Panc1 (cell line): Measurements from ENCODE around the gene AQP7. TPM values are rescaled to one million over a fixed set of nuclear protein-coding genes. Genes with fewer than 3 reads are reported as not detected.
"Not testable (repeated sequence)": the region's sequence is repeated elsewhere in the genome, so short reads cannot be mapped to it uniquely, and the experiment has no call there.

Source experiments
- ATAC-seq: fragments of 200-7000 bp; cut with Tn5 transposase; 2 replicates; pipeline ENCODE4 v1.9.1; 2020; ENCODE audit warnings: mild to moderate bottlenecking, moderate library complexity
- BruUV-seq: library from RNA; stranded (reverse); fragments of 400-500 nt; replicated peaks from 2 replicates; lab custom pipeline; 2021; lab: Mats Ljungman, UMichigan
- CTCF ChIA-PET: fragments of 300-600 bp; sonication (Branson Sonifier 250); formaldehyde crosslinking; loops from one replicate; lab custom pipeline; 2022; ENCODE audit warnings: antibody characterized with exemption; lab: Charles Lee
- POLR2A ChIA-PET: fragments of 300-600 bp; sonication (Branson Sonifier 250); formaldehyde crosslinking; loops from one replicate; lab custom pipeline; 2022; ENCODE audit warnings: antibody characterized with exemption; lab: Charles Lee
- DNase-seq: peaks from one replicate; pipeline ENCODE4 v3.0.0-alpha.2; 2010; ENCODE audit warnings: low read depth, low spot score
- H3K27ac ChIP-seq: 2 replicates; pipeline ENCODE4 v1.5.1; 2011; ENCODE audit warnings: mild to moderate bottlenecking, low read length, inconsistent platforms
- H3K27me3 ChIP-seq: fragments of 200-500 bp; sonication (Bioruptor generic); 2 replicates; pipeline ENCODE4 v1.6.0; 2014; ENCODE audit warnings: low read length, inconsistent platforms; ENCODE audit not compliant: control insufficient read depth, insufficient read depth
- H3K36me3 ChIP-seq: fragments of 200-500 bp; sonication (Bioruptor generic); 2 replicates; pipeline ENCODE4 v1.5.1; 2014; ENCODE audit warnings: inconsistent platforms, mild to moderate bottlenecking, low read length, moderate library complexity; ENCODE audit not compliant: control insufficient read depth, insufficient read depth
- H3K4me1 ChIP-seq: 2 replicates; pipeline ENCODE4 v1.5.1; 2011; ENCODE audit warnings: inconsistent platforms, mild to moderate bottlenecking, low read length, moderate library complexity; ENCODE audit not compliant: control insufficient read depth, insufficient read depth
- H3K4me3 ChIP-seq, 2 experiments: 2 replicates each; pipeline ENCODE4 v1.5.1; 2011 to 2012; ENCODE audit warnings: low read depth in 2 of 2, low read length in 2 of 2, mild to moderate bottlenecking in 2 of 2, inconsistent platforms in 1 of 2, moderate library complexity in 1 of 2
- H3K9me3 ChIP-seq: fragments of 200-500 bp; sonication (Bioruptor generic); 2 replicates; pipeline ENCODE4 v1.5.1; 2014; ENCODE audit warnings: low read depth, mild to moderate bottlenecking, inconsistent platforms, low read length, moderate library complexity; ENCODE audit not compliant: control insufficient read depth, insufficient read depth
- CTCF ChIP-seq: fragments of 450-650 bp; IDR thresholded peaks from 2 replicates; pipeline ENCODE4 v1.5.1; 2017; ENCODE audit warnings: mild to moderate bottlenecking
- POLR2AphosphoS5 ChIP-seq: IDR thresholded peaks from 2 replicates; pipeline ENCODE4 v1.6.1; 2012; ENCODE audit warnings: mild to moderate bottlenecking, low read depth, low read length, moderate library complexity
- REST ChIP-seq, 2 experiments: IDR thresholded peaks; 2 replicates each; pipeline ENCODE4 v1.6.1; 2011 to 2012; ENCODE audit warnings: low read depth in 2 of 2, control low read depth in 1 of 2, low read length in 1 of 2, mild to moderate bottlenecking in 1 of 2, moderate library complexity in 1 of 2; ENCODE audit not compliant: insufficient read depth in 1 of 2
- SIN3A ChIP-seq: IDR thresholded peaks from 2 replicates; pipeline ENCODE4 v1.6.1; 2012; ENCODE audit warnings: low read depth, mild to moderate bottlenecking, low read length, moderate library complexity, borderline replicate concordance; ENCODE audit not compliant: insufficient read depth
- TCF7L2 ChIP-seq: IDR thresholded peaks from 2 replicates; pipeline ENCODE4 v1.6.1; 2011; ENCODE audit warnings: mild to moderate bottlenecking, low read depth, low read length, inconsistent platforms
- in situ Hi-C: cut with HindIII; loops from 2 replicates; pipeline ENCODE4 v1.10.0; 2016; ENCODE audit warnings: low sequenced_read_pairs, low pct_unique_long_range_greater_than_20kb
- intact Hi-C: fragments of 100-400 bp; cut with micrococcal nuclease; formaldehyde crosslinking; loops from one replicate; pipeline ENCODE4 v1.10.0; 2022; ENCODE audit not compliant: unreplicated experiment
- total RNA-seq: library from RNA; stranded (reverse); gene quantifications from one replicate; pipeline ENCODE4 v1.2.1, GENCODE V29; 2021; ENCODE audit not compliant: unreplicated experiment

AQP7 gene
- total RNA-seq, 1 experiment from 2014 or later: 0.26 TPM

- DNase-seq, H3K36me3 ChIP-seq, H3K27me3 ChIP-seq, H3K4me1 ChIP-seq, ATAC-seq, in situ Hi-C loops, intact Hi-C loops, BruUV-seq, H3K27ac ChIP-seq, H3K9me3 ChIP-seq, H3K4me3 ChIP-seq: not testable (repeated sequence)
- CTCF ChIA-PET: interaction anchor here (0.7 to 1.2 kb wide), 2 partner anchors 10 to 18 kb away, joined by 3 read pairs; partner anchors contain the start of gene AQP7
- POLR2A ChIA-PET: interaction anchor here (0.6 kb wide), 2 partner anchors 55 to 346 kb away, joined by 3 read pairs; partner anchors contain the start of gene AQP3
Measured at GRCh38 chr9:33392591-33393021, 9.8 kb downstream of the AQP7 start.

- H3K4me1 ChIP-seq, in situ Hi-C loops, H3K4me3 ChIP-seq, BruUV-seq, POLR2A ChIA-PET, H3K9me3 ChIP-seq, ATAC-seq, H3K27me3 ChIP-seq, CTCF ChIA-PET, intact Hi-C loops, H3K36me3 ChIP-seq: not testable (repeated sequence)
- peak; percentile 56 for DNase-seq
- H3K27ac ChIP-seq: peak overlapping the region; percentile 44
Measured at GRCh38 chr9:33391111-33391771, 11.1 kb downstream of the AQP7 start.

GRCh38 chr9:33388110-33388994, 14.0 kb downstream of the AQP7 start:
- no peak for TF ChIP-seq SIN3A
- no peak for TF ChIP-seq POLR2AphosphoS5
- TF ChIP-seq CTCF: no peak
- TF ChIP-seq REST (IDR thresholded peaks at IDR 0.05; ENCODE audit: insufficient read depth in 1 of 2, low read depth in 2 of 2, low read length in 1 of 2): no peak
- no peak for TF ChIP-seq TCF7L2
- intact Hi-C loops (no loop called here), in situ Hi-C loops (no loop called here)
- Histone ChIP-seq H3K27me3 (no peaks in the 10 kb centered on the region), H3K4me3 (no peak overlapping the region), H3K4me1 (peaks cover 7% of the 10 kb centered on the region), H3K36me3 (no peaks in the 10 kb centered on the region), H3K27ac (no peak overlapping the region), H3K9me3 (no peaks in the 10 kb centered on the region)
- no TSS peak for BruUV-seq
- DNase-seq (no peak), ATAC-seq (no peak)
- ChIA-PET POLR2A (no interaction called here), CTCF (no interaction called here)

- in situ Hi-C loops, H3K9me3 ChIP-seq, BruUV-seq, intact Hi-C loops, H3K27ac ChIP-seq, H3K27me3 ChIP-seq, H3K4me1 ChIP-seq, H3K4me3 ChIP-seq, H3K36me3 ChIP-seq, DNase-seq, POLR2A ChIA-PET, ATAC-seq: not testable (repeated sequence)
- CTCF ChIA-PET: interaction anchor here (0.8 kb wide), 1 partner anchor 13 kb away, joined by 3 read pairs; no protein-coding TSS in a partner anchor
Measured at GRCh38 chr9:33386998-33387397, 15.4 kb downstream of the AQP7 start.

- ATAC-seq, intact Hi-C loops, H3K27me3 ChIP-seq, H3K4me1 ChIP-seq, H3K9me3 ChIP-seq, DNase-seq, BruUV-seq, in situ Hi-C loops, POLR2A ChIA-PET, H3K4me3 ChIP-seq, H3K27ac ChIP-seq, H3K36me3 ChIP-seq: not testable (repeated sequence)
- CTCF ChIA-PET: interaction anchor here (0.8 kb wide), 1 partner anchor 14 kb away, joined by 3 read pairs; no protein-coding TSS in a partner anchor
Measured at GRCh38 chr9:33386641-33386996, 15.7 kb downstream of the AQP7 start.
